Fibroblast of gingiva (primary cell): ENCODE results near the gene C1RL.
A peak's percentile ranks its signal among the peaks of the same experiment; 100 is the strongest.

Experiments used
- DNase-seq: peaks from one replicate; pipeline ENCODE4 v3.0.0-alpha.2; 2011; ENCODE audit warnings: low read depth

C1RL gene

DNA sequence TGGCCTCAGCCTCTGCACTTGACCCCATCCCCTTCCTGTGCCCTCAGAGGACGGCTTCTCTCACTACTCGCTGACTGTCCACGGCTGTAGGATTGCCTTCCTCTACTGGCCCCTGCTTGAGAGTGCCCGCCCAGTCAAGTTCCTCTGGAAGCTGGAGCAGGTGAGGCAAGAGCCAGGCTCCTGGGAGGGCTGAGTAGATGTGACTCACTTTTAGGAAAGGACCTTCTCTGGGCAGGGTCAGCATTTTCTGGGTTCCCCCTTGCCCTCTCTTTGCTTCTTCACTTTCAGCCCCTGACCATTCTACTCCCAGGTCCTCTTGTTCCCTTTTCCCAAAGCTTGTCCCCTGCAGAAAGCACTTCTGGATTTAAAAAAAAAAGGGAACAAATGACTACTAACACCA is 28.9 kb upstream of the C1RL start:
- no peak for DNase-seq

DNA sequence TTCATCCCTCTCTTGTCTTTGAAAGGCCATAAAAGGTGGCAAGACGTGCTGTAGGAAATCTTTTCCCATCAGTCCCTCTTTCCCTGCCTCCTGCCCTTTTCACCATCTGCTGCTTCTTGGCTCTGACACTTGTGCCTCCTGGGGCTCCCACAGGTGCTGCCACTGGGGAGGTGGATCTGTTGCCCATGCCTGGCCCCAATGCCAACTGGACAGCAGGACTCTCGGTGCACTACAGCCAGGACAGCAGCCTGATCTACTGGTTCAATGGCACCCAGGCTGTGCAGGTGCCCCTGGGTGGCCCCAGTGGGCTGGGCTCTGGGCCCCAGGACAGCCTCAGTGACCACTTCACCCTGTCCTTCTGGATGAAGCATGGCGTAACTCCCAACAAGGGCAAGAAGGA is 27.7 kb upstream of the C1RL start:
- DNase-seq, result no peak

DNA sequence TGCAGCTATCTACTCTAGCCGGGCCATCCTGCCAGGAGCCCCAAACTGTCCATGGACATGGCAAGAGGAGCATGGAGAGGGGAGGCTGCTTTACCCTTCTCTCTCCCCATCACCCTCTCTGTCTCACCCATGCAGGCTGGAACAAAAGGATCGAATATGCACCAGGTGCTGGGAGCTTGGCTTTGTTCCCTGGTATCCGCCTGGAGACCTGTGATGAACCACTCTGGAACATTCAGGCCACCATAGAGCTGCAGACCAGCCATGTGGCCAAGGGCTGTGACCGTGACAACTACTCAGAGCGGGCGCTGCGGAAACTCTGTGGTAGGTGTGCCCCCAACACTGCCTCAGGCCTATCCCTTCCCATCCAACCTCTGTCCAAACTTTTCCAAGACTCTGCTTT is 27.1 kb upstream of the C1RL start:
- DNase-seq, result no peak

- no peak for DNase-seq
Measured at GRCh38 chr12:7134396-7135166, 25.6 kb upstream of the C1RL start.

DNA sequence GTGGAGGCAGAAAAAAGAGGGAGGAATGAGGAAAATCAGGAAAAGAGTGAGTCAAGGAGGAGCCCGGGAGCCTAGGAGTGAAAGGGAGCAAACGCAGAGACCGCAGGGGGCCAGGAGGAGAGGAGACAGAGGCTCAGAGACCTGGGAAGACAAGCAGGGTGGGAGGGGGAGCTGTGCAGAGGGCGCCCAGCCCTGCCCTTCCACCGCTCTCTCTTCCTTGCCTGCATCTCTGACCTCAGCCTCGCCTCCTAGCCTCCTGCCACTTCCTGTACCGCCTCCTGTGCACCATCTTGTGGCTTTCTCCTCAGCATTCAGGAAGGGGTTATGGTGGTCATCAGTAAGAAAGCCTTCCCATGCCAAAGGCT is 22.5 kb upstream of the C1RL start:
- no peak for DNase-seq

GRCh38 chr12:7130701-7131501 is 21.9 kb upstream of the C1RL start:
- DNase-seq, result peak; percentile 21

- peak; percentile 75 for DNase-seq
Measured at GRCh38 chr12:7129872-7130691, 21.1 kb upstream of the C1RL start, which contains the start of gene CLSTN3. CLSTN3 (plus strand) TSS chr12:7130371; CDS start chr12:7130649, 278 bp downstream.

- DNase-seq, result no peak
Measured at GRCh38 chr12:7129287-7129871, 20.4 kb upstream of the C1RL start.

DNA sequence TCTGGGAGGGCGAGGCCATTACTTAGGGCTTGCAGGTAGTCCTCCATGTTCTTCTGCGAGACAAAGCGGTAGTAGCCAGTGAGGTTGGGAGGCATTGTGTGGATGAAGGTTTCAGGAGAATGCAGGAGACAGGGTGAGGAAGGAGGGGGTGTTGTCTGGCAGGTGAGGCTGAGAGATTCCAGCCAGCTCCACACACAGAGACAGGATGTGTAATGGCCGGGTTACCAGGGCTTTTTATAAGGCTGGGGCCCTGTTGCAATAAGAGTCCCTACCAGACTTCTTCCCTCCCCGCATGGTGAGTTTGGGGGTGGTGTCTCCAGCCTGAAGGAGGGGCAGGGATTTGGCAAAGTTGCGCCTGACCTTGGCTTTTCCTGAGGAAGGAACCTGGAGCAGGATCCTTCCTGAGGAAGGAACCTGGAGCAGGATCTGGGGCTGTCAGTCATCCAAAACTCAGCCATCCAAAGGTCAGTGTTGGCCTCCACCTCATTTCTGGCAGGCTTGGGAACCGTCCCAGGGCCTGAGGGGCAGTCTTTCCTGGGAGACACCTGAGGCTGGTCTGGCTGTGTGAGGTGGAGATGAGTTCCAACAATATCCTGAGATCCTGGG is 19.8 kb upstream of the C1RL start, which contains the start of gene RBP5:
RBP5 (minus strand) TSS at position 209 of the 606 bp plus-strand sequence; CDS start at position 95, 114 bp downstream.
- DNase-seq, result no peak

- DNase-seq, result no peak
Measured at GRCh38 chr12:7127916-7128626, 19.1 kb upstream of the C1RL start.

GRCh38 chr12:7125632-7126227 is 16.7 kb upstream of the C1RL start:
- no peak for DNase-seq

DNA sequence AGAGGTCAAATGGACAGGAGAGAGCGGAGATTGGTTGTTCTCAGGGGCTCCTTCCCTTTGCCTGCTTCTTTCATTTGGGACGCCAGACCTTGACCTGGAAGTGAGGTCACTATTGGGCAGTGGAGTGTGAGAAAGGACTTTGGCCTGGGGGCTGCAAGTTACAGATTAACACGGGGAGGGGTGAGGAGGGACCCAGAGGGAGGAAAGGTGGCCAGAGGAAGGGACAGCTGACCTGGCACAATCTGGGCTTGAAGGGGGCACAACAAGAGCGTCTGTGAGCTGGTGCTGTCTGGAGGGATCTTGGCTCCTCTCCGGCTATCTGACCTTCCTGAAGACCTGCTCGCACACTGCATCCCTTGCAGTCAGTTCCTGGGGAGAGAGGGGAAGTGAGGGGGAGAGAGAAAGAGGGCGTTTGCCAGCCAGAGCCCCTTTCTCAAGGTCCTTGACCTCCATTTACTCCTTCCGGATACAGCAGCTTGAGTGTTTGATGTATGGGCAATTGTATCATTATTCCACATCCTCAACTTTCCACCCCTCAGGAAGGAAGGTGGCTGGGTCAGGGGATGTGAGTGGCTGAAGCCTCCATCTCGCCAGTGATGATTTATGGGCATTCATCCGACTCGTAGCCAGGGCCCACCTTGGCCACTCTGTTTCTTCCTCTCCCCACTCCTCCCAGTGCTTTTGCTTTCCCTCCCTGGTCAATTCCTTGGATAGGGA is 14.9 kb upstream of the C1RL start:
- no peak for DNase-seq

- no peak for DNase-seq
Measured at GRCh38 chr12:7122811-7123769, 14.1 kb upstream of the C1RL start.

- no peak for DNase-seq
Measured at GRCh38 chr12:7121324-7121723, 12.3 kb upstream of the C1RL start.

DNA sequence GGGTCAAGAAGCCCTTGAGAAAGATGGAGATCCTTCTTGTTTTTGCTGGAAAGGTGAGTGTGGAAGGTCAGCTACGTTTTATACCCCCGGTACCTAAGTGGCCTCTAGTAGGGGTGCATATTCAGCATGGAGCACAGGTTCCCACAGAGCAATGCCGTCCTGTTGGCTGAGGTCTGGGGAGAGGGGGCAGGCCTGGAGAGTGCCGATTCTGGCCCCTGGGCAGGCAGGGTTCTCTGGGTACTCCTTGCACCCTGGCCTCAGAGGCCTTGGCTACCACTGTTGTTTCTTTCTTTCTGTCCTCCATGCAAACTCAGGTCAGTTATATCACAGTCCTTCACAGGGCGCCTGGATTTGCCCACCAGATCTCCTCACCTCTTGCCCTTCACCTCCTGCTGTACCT is 11.2 kb upstream of the C1RL start:
- no peak for DNase-seq

DNA sequence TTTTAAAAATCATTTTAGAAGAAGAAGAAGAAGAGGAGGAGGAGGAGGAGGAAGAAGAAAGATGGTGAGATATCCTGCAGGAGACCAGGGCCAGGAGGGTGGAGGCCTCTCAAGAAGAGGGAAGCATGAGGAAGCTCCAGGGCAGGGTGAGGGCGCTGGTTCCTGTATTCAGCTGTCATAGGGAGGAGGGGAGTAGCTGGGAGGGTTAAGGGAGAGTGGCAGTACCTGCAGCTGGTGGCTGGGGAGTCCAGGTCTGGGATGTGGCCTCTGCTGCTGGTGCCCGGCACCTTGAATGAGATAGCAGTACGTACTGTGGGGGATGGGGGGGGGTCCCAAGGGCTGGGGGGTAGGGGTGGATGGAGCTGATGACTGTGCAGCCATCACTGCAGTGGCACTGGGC is 9.9 kb upstream of the C1RL start:
- DNase-seq, result no peak

DNA sequence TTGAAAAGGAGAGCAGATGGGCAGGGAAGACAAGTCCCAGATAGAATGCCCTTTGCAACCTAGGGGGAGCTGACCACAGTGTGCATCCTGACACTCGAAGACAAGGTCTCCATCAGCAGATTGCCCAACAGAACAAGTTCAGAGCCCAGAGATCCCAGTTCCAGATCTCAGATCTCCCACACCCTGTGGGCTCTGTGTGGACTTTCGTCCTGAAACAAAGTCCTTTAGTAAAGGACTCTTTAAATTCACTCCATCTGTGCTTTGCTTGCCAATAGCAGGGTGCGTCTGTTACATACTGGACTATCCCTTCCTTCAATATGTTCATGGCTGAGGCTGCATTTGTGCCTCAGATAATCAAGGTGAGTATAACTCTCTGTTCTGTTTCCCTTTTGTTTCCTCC is 8.7 kb upstream of the C1RL start:
- DNase-seq, result no peak

GRCh38 chr12:7116916-7117315 is 7.9 kb upstream of the C1RL start:
- DNase-seq, result no peak

DNA sequence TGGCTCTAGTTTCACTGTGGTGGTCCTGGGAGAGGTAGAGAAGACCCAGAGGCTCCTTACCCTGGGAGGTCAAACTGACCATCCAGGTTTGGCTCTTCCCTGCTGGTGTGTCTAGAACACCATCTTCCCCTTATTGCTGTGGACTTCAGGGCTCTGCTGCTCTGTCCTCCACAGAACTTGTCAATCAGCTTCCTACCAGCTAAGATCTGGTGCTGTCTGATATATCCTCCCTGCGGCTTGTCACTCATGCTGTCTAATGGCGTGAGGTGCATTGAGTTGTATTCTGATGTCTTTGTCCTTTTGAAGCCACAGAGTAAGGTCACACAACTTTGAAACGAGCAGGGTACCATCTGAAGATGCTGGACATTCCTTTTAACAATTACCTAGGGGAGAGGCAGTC is 7.2 kb upstream of the C1RL start:
- DNase-seq, result no peak
